Superior temporal gyrus (tissue), 1 donor: ENCODE data around the gene TANGO6.
"Not testable (repeated sequence)": the region's sequence is repeated elsewhere in the genome, so short reads cannot be mapped to it uniquely, and the experiment has no call there.

Experiments used
- DNase-seq: peaks from one replicate; pipeline ENCODE4 v3.0.0-alpha.2; 2016; ENCODE audit errors: extremely low spot score

Gene TANGO6

GRCh38 chr16:69056421-69056820 lies 213.1 kb downstream of the TANGO6 start:
- DNase-seq, result no peak

- DNase-seq, result no peak
These were observed 214.4 kb downstream of the TANGO6 start for GRCh38 chr16:69057400-69058378.

GRCh38 chr16:69063491-69063890 lies 220.2 kb downstream of the TANGO6 start:
- DNase-seq, result not testable (repeated sequence)

GRCh38 chr16:69064124-69064763 lies 220.9 kb downstream of the TANGO6 start:
- no peak for DNase-seq

- peak; percentile 38 for DNase-seq
These were observed 221.5 kb downstream of the TANGO6 start for GRCh38 chr16:69064764-69065313.

GRCh38 chr16:69069504-69069903 lies 226.2 kb downstream of the TANGO6 start:
- no peak for DNase-seq

- no peak for DNase-seq
These were observed 227.7 kb downstream of the TANGO6 start for GRCh38 chr16:69071036-69071435.

- no peak for DNase-seq
These were observed 229.3 kb downstream of the TANGO6 start for GRCh38 chr16:69072640-69072974.

- no peak for DNase-seq
These were observed 229.9 kb downstream of the TANGO6 start for GRCh38 chr16:69073181-69073702.

- DNase-seq, result no peak
These were observed 233.9 kb downstream of the TANGO6 start for GRCh38 chr16:69077251-69077650.

GRCh38 chr16:69078073-69078472 lies 234.7 kb downstream of the TANGO6 start:
- no peak for DNase-seq

GRCh38 chr16:69079697-69080096 lies 236.4 kb downstream of the TANGO6 start:
- DNase-seq, result no peak

- DNase-seq, result no peak
These were observed 240.1 kb downstream of the TANGO6 start for GRCh38 chr16:69083306-69083941.

GRCh38 chr16:69084289-69084688 lies 241.0 kb downstream of the TANGO6 start:
- no peak for DNase-seq

GRCh38 chr16:69085032-69085695 lies 241.8 kb downstream of the TANGO6 start:
- no peak for DNase-seq

- DNase-seq, result no peak
These were observed 243.8 kb downstream of the TANGO6 start for GRCh38 chr16:69087161-69087581.

- DNase-seq, result no peak
These were observed 245.4 kb downstream of the TANGO6 start for GRCh38 chr16:69088684-69089083.

- peak; percentile 33 for DNase-seq
These were observed 246.0 kb downstream of the TANGO6 start for GRCh38 chr16:69089091-69089910.

- no peak for DNase-seq
These were observed 250.6 kb downstream of the TANGO6 start for GRCh38 chr16:69093974-69094373.

GRCh38 chr16:69094501-69094900 lies 251.2 kb downstream of the TANGO6 start:
- no peak for DNase-seq

GRCh38 chr16:69095193-69095592 lies 251.9 kb downstream of the TANGO6 start:
- no peak for DNase-seq
